Vagina (tissue), 2 donors: ENCODE data around the gene ZBED1.

ENCODE experiments used
- CTCF ChIP-seq, 3 experiments: fragments of 450-650 bp in 2 of 3; fragments of 200-600 bp in 1 of 3; sonication (generic) in 1 of 3; IDR thresholded peaks; one replicate each; pipeline ENCODE4 v1.5.1; 2017 to 2019; ENCODE audit warnings: antibody characterized with exemption in 3 of 3, mild to moderate bottlenecking in 2 of 3, moderate library complexity in 2 of 3
- POLR2A ChIP-seq, 2 donors: fragments of 450-650 bp; IDR thresholded peaks; one replicate each; pipeline ENCODE4 v1.6.1; 2017; ENCODE audit warnings: antibody characterized with exemption in 2 of 2, mild to moderate bottlenecking in 2 of 2, moderate library complexity in 2 of 2
- POLR2AphosphoS5 ChIP-seq, 2 donors: sonication (generic); formaldehyde crosslinking; IDR thresholded peaks; one replicate each; pipeline ENCODE4 v1.9.0; 2017; ENCODE audit warnings: antibody characterized with exemption in 2 of 2, mild to moderate bottlenecking in 2 of 2, low read depth in 1 of 2; ENCODE audit not compliant: insufficient read depth in 1 of 2

GRCh38 chrX:2466876-2467656 is 33.7 kb downstream of the ZBED1 start:
- no peak for TF ChIP-seq CTCF (IDR thresholded peaks at IDR 0.05)
- no peak for TF ChIP-seq POLR2A (IDR thresholded peaks at IDR 0.05)
- TF ChIP-seq POLR2AphosphoS5 (IDR thresholded peaks at IDR 0.05; ENCODE audit: insufficient read depth in 1 of 2, low read depth in 1 of 2) = no peak
